Ectodermal cell (in vitro differentiated cells): ENCODE results near the gene SOCS7.

Experiments used
- H3K27ac ChIP-seq: 2 replicates; pipeline ENCODE4 v1.7.0; 2013; ENCODE audit warnings: mild to moderate bottlenecking, low read depth, low read length; ENCODE audit not compliant: insufficient read depth, poor library complexity, severe bottlenecking
- H3K27me3 ChIP-seq: 2 replicates; pipeline ENCODE4 v1.7.0; 2013; ENCODE audit warnings: mild to moderate bottlenecking, low read length; ENCODE audit not compliant: insufficient read depth, control insufficient read depth, poor library complexity, severe bottlenecking
- H3K36me3 ChIP-seq: one replicate; pipeline ENCODE4 v1.7.0; 2013; ENCODE audit warnings: low read length; ENCODE audit not compliant: control insufficient read depth, insufficient read depth
- H3K4me1 ChIP-seq: one replicate; pipeline ENCODE4 v1.7.0; 2013; ENCODE audit warnings: low read length; ENCODE audit not compliant: control insufficient read depth, insufficient read depth
- H3K4me3 ChIP-seq: 2 replicates; pipeline ENCODE4 v1.7.0; 2013; ENCODE audit warnings: low read depth, low read length, control low read depth; ENCODE audit not compliant: insufficient read depth
- H3K9me3 ChIP-seq: 2 replicates; pipeline ENCODE4 v1.7.0; 2013; ENCODE audit warnings: mild to moderate bottlenecking, low read length, moderate library complexity; ENCODE audit not compliant: control insufficient read depth
- WGBS, 2 experiments: methylation state at CpG; one replicate each; pipeline ENCODE4 v1.1.7; 2013; ENCODE audit warnings: missing lambda C conversion rate in 2 of 2; 5-methylcytosine and 5-hydroxymethylcytosine counted together

The SOCS7 gene

DNA sequence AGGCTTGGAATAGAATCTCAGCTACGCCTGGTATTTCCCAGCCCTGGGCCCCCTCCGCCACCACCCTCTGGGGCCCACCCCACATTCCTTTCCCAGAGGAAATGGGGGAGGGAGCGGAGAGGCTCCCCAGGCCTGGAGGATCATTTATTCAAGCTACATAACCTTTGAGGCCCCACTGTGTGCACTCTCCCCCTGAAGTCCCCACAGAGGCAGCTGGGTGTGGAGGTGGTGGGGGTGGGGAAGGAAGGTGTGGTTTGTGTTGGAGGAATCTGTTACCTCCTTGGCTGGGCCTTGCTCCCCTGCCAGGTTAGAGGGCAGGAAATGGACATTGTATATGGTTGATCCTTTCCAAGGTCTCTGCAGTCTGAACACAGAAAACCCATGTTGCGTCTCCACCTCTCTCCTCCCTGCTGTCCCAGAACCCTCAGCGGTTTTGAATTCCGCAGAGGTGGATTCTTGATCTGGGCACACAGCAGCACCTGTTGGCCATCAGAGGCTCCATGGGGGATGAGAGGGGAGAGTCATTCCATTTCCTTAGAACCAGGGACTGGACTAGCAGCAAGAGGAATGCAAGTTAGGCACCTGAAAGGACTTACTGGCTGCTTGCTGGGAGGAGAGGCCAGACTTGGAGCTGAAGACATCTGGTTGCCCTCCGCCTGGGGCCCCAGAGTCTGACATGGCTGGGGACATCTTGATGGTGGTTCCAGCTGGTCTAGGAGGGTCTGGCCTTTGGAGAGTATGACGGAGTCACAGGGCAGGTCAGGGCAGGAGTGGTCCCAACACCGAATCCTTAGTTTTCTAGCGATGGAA, 99.6 kb downstream of the SOCS7 start:
- peak overlapping the region; percentile 76 for H3K27ac ChIP-seq
- H3K4me1 ChIP-seq, result peaks cover 59% of the 10 kb centered on the region
- 16% methylated on average over 9 to 10 of the region's 10 CpGs for WGBS, 2 experiments
- peaks cover 12% of the 10 kb centered on the region for H3K27me3 ChIP-seq
- H3K9me3 ChIP-seq, result no peaks in the 10 kb centered on the region
- no peaks in the 10 kb centered on the region for H3K36me3 ChIP-seq
- H3K4me3 ChIP-seq, result peak overlapping the region; percentile 25

DNA sequence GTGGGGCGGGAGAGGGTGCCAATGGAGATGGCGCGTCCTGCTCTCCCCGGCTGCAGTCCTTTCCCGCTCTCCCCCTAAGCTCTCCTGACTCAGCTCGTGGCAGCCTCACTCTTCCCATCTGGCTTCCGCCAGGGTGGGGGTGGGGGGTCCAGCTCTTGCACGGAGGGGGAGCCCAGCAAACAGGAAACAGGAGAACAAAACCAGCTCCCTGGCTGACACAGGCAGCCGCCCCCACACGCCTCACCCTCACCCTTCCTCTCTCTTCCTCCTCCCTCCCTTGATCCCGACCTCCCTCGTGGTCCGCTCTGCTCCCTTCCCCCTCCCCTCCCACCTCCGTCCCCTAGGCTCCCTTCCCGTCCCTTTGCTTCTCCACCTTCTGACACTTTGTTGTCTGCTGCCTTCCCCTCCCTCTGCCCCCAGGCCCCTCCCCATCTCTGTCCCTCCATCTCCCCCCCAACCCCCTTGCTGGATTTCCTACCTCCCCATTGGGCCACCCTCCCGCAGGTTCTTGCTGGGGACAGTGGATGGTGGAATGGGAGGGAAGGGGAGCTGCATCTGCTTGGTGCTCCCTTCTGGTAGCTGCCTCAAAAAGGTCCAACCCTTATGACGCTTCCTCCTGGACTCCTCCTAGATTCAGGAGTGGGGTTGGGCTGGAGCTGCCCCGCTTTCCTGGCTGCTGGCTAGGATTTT, 100.3 kb downstream of the SOCS7 start:
- H3K27ac ChIP-seq, result peak overlapping the region; percentile 71
- H3K36me3 ChIP-seq, result no peaks in the 10 kb centered on the region
- peaks cover 60% of the 10 kb centered on the region for H3K4me1 ChIP-seq
- H3K4me3 ChIP-seq, result peak overlapping the region; percentile 25
- peaks cover 12% of the 10 kb centered on the region for H3K27me3 ChIP-seq
- 7 to 9% methylated on average over 17 to 18 of the region's 18 CpGs for WGBS, 2 experiments
- no peaks in the 10 kb centered on the region for H3K9me3 ChIP-seq

DNA sequence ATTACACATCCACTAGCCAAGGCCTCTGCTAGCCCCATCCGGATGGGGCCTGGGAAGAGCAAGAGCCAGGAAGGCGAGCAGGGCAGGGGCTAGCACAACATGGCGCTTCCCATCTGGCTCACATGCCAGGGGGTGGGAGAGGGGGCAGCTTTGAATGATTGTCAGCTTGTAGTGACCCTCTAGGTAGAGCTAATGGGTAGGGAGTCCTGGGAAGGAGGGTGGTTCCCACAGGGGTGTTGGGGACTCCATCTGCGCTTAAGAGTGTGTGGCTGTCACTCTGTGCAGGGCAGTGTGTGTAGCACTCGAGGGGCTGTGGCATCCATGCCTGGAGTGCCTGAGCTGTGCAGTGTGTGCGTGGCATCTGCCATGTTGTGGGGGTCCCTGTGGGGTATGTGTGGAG, 101.1 kb downstream of the SOCS7 start:
- Histone ChIP-seq H3K27me3 (peaks cover 12% of the 10 kb centered on the region), H3K27ac (no peak overlapping the region), H3K4me3 (no peak overlapping the region), H3K36me3 (no peaks in the 10 kb centered on the region), H3K4me1 (peaks cover 60% of the 10 kb centered on the region), H3K9me3 (no peaks in the 10 kb centered on the region)
- WGBS, 2 experiments, result 76 to 79% methylated on average over 6 of the region's 6 CpGs

DNA sequence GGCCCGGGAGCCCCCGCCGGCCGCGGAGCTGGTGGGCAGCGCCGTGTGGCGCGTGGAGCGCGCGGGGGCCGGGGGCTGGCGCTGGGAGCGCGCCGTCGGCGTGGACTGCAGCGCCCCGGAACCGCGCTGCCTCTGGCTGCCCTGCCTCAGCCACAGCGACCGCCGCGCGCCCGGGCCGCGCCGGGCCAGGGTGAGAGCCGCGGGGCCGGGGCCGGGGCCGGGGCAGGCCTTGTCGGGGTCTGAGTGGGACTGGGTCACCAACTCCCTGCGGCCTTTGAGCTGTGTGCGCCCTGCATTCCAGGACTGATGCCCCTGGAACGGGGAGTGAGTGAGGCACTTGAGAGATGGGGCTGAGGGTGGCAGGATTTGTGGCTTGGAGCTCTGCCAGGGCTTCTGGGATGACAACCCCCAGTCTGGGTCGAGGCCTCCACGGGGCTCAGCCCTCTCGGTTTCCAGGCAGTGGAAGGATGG, 102.3 kb downstream of the SOCS7 start:
- Histone ChIP-seq H3K36me3 (no peaks in the 10 kb centered on the region), H3K9me3 (no peaks in the 10 kb centered on the region), H3K27me3 (peaks cover 12% of the 10 kb centered on the region), H3K4me1 (peaks cover 60% of the 10 kb centered on the region), H3K27ac (no peak overlapping the region), H3K4me3 (peak overlapping the region; percentile 25)
- WGBS, 2 experiments, result 4 to 6% methylated on average over 44 of the region's 44 CpGs

DNA sequence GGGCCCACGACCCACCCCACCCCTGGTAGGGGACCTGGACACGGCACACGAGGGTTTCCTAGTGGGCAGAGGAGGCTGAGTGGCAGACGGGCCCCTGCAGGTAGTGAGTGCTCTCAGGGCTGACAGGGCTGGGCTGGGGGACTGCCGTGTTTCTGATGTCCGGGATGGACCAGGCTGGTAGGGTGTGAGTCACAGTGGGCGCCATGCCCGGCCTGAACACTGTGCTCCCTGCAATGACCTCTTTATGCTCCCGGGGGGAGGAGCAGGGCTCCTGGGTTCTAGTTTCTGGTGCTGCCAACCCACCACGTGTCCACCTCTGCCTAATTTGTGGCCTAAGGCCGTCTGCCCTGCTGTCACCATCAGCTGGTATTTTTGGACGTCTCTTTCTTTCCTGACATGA, 102.9 kb downstream of the SOCS7 start:
- Histone ChIP-seq H3K9me3 (no peaks in the 10 kb centered on the region), H3K4me1 (peaks cover 58% of the 10 kb centered on the region), H3K27me3 (peaks cover 12% of the 10 kb centered on the region), H3K36me3 (no peaks in the 10 kb centered on the region), H3K4me3 (peak overlapping the region; percentile 25), H3K27ac (no peak overlapping the region)
- 39% methylated on average over 12 of the region's 12 CpGs for WGBS, 2 experiments
